Measurements from ENCODE around the gene NUP188.

NUP188 gene, protein sequence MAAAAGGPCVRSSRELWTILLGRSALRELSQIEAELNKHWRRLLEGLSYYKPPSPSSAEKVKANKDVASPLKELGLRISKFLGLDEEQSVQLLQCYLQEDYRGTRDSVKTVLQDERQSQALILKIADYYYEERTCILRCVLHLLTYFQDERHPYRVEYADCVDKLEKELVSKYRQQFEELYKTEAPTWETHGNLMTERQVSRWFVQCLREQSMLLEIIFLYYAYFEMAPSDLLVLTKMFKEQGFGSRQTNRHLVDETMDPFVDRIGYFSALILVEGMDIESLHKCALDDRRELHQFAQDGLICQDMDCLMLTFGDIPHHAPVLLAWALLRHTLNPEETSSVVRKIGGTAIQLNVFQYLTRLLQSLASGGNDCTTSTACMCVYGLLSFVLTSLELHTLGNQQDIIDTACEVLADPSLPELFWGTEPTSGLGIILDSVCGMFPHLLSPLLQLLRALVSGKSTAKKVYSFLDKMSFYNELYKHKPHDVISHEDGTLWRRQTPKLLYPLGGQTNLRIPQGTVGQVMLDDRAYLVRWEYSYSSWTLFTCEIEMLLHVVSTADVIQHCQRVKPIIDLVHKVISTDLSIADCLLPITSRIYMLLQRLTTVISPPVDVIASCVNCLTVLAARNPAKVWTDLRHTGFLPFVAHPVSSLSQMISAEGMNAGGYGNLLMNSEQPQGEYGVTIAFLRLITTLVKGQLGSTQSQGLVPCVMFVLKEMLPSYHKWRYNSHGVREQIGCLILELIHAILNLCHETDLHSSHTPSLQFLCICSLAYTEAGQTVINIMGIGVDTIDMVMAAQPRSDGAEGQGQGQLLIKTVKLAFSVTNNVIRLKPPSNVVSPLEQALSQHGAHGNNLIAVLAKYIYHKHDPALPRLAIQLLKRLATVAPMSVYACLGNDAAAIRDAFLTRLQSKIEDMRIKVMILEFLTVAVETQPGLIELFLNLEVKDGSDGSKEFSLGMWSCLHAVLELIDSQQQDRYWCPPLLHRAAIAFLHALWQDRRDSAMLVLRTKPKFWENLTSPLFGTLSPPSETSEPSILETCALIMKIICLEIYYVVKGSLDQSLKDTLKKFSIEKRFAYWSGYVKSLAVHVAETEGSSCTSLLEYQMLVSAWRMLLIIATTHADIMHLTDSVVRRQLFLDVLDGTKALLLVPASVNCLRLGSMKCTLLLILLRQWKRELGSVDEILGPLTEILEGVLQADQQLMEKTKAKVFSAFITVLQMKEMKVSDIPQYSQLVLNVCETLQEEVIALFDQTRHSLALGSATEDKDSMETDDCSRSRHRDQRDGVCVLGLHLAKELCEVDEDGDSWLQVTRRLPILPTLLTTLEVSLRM (N-terminal part only)

GRCh38 chr9:128947527-128948301, at the start of gene NUP188, which contains the start of gene DOLK:
NUP188 (plus strand) TSS chr9:128947699; CDS start chr9:128947720, 21 bp downstream.
DOLK (minus strand) TSS chr9:128947603; CDS start chr9:128947303, 300 bp downstream.
- peak; percentile 98 for DNase-seq (ENCODE audit: low read depth)
- Histone ChIP-seq H3K4me3 (ENCODE audit: low read length) (peak within 1 kb of the TSS; percentile 90), H3K27me3 (replicated peaks; ENCODE audit: control insufficient read depth, insufficient read depth, low read length) (no peaks in the 10 kb centered on the region), H3K9me3 (ENCODE audit: control insufficient read depth, low read length) (no peaks in the 10 kb centered on the region), H3K36me3 (ENCODE audit: control insufficient read depth, insufficient read depth, low read length, severe bottlenecking) (peaks cover 14% of the 10 kb centered on the region), H3K9ac (ENCODE audit: low read length) (peak within 1 kb of the TSS; percentile 93), H3K4me1 (ENCODE audit: control insufficient read depth, insufficient read depth, low read length) (peaks cover 34% of the 10 kb centered on the region)

DNA sequence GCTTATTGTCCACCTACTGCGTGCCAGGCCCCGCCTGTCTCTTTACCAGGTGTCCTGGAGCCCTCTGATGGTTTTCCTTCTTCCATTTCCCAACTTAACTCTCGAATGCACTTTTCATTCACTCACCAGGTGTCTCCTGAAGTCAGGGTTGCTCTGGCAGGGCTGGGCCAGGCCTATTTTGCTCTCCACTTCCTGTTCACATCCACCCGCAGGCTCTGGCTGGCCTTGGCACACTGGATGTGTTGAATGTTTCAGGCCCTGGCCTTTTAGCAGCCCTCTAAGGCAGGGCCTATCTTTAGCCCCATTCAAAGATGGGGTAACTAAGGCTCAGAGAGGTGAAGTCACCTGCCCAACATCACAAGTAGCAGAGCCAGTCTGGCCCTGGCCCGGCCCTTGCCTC, 49.1 kb upstream of the NUP188 start:
- no peak overlapping the region for H3K9ac ChIP-seq (ENCODE audit: low read length)
- H3K27me3 ChIP-seq (replicated peaks; ENCODE audit: control insufficient read depth, insufficient read depth, low read length): no peaks in the 10 kb centered on the region
- no peak overlapping the region for H3K4me3 ChIP-seq (ENCODE audit: low read length)
- H3K4me1 ChIP-seq (ENCODE audit: control insufficient read depth, insufficient read depth, low read length): peaks cover 1% of the 10 kb centered on the region
- no peak for DNase-seq (ENCODE audit: low read depth)
- peaks cover 35% of the 10 kb centered on the region for H3K36me3 ChIP-seq (ENCODE audit: control insufficient read depth, insufficient read depth, low read length, severe bottlenecking)
- H3K9me3 ChIP-seq (ENCODE audit: control insufficient read depth, low read length): no peaks in the 10 kb centered on the region

DNA sequence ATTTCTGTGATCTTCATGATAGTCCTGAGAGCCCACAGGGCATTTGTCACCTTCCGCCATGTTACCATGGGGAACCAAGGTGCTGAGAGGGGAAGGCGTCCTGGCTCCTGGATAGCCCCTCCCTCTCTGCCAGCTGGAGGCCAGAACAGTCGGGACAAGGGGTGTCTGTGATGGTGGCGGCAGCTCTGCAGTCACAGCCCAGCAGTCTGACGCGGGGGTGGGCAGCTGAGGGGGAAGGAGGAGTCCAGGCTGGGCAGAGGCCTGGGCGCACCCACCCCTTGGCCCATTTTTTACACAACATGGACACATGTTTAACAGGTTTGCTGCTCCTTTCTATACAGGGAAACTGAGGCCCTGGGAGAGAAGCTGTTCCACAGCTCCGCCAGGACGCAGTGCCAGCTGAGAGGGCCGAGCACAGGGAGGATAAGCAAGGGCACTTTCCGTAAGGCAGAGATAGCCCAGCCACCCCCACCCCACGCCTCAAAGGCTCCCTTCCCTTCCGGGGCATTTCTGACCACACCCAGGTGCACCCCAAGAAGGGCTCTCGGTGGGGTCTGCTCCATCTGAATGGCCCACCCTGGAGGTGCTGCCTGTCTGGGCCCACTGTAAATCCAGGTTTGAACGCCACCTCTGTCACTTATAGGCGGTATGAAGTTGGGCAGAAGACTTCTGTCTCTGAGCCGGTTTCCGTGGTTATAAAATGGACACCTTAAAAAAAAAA, 48.5 kb upstream of the NUP188 start:
- Histone ChIP-seq H3K4me1 (ENCODE audit: control insufficient read depth, insufficient read depth, low read length) (peaks cover 2% of the 10 kb centered on the region), H3K9ac (ENCODE audit: low read length) (no peak overlapping the region), H3K27me3 (replicated peaks; ENCODE audit: control insufficient read depth, insufficient read depth, low read length) (no peaks in the 10 kb centered on the region), H3K4me3 (ENCODE audit: low read length) (no peak overlapping the region), H3K36me3 (ENCODE audit: control insufficient read depth, insufficient read depth, low read length, severe bottlenecking) (peaks cover 35% of the 10 kb centered on the region), H3K9me3 (ENCODE audit: control insufficient read depth, low read length) (no peaks in the 10 kb centered on the region)
- DNase-seq (ENCODE audit: low read depth): no peak

DNA sequence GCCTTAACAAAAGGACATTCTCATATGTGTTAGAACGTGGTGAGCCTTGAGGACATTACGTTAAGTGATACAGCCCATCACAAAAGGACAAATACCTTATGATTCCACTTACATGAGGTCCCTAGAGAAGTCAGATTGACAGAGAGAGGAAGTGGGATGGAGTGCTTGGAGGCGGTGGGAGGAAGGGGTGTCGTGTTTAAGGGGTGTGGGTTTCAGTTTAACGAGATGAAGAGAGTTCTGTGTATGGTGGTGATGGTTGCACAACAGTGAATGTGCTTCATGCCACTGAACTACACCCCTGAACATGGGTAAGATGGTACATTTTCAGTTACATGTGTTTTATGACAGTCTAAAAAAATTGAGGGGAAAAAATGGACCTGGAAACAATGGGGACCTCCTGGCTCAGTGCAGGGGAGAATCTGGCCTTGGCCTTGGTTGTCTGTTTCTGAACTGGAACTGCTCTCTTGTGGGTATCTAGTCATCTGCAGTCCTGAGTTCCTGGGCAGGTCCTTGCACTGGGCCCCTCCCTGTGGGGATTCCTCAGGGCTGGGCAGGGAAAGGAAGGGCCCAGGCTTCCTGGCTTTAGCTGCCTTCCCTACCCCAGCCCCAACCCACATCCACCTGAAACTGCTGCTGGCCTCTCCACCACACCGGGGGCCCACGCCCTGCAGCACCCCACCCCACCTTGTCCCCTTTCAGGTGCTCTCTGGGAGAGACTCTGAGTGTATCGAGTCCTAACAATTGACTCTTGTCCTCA, 47.8 kb upstream of the NUP188 start:
- H3K27me3 ChIP-seq (replicated peaks; ENCODE audit: control insufficient read depth, insufficient read depth, low read length): no peaks in the 10 kb centered on the region
- H3K9ac ChIP-seq (ENCODE audit: low read length): no peak overlapping the region
- no peaks in the 10 kb centered on the region for H3K9me3 ChIP-seq (ENCODE audit: control insufficient read depth, low read length)
- no peak overlapping the region for H3K4me3 ChIP-seq (ENCODE audit: low read length)
- H3K4me1 ChIP-seq (ENCODE audit: control insufficient read depth, insufficient read depth, low read length): peaks cover 4% of the 10 kb centered on the region
- H3K36me3 ChIP-seq (ENCODE audit: control insufficient read depth, insufficient read depth, low read length, severe bottlenecking): peaks cover 35% of the 10 kb centered on the region
- DNase-seq (ENCODE audit: low read depth): peak; percentile 21

- Histone ChIP-seq H3K27me3 (replicated peaks; ENCODE audit: control insufficient read depth, insufficient read depth, low read length) (no peaks in the 10 kb centered on the region), H3K4me1 (ENCODE audit: control insufficient read depth, insufficient read depth, low read length) (peaks cover 7% of the 10 kb centered on the region), H3K4me3 (ENCODE audit: low read length) (no peak overlapping the region), H3K36me3 (ENCODE audit: control insufficient read depth, insufficient read depth, low read length, severe bottlenecking) (peaks cover 23% of the 10 kb centered on the region), H3K9me3 (ENCODE audit: control insufficient read depth, low read length) (no peaks in the 10 kb centered on the region), H3K9ac (ENCODE audit: low read length) (no peak overlapping the region)
- no peak for DNase-seq (ENCODE audit: low read depth)
Measured at GRCh38 chr9:128901379-128901778, 46.1 kb upstream of the NUP188 start.

DNA sequence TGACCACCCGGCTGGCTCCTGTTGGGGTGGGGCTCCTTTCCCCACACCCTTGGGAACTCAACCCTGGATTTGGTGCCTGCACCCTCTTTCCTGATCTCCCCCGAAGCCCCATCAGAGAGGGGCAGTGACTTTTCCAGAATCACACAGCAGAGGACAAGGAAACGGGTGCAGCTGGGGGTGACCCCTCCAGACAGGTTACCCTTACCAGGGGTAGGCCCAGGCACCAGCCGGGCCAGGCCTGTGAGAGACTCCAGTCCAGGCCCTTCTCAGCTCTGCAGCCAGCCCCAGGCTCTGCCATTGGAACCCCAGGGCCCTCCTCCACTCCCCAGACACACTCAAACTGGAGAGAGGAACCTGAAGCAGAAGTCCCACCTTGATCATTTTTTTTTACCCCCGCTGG, 45.7 kb upstream of the NUP188 start:
- peaks cover 22% of the 10 kb centered on the region for H3K36me3 ChIP-seq (ENCODE audit: control insufficient read depth, insufficient read depth, low read length, severe bottlenecking)
- no peaks in the 10 kb centered on the region for H3K9me3 ChIP-seq (ENCODE audit: control insufficient read depth, low read length)

DNA sequence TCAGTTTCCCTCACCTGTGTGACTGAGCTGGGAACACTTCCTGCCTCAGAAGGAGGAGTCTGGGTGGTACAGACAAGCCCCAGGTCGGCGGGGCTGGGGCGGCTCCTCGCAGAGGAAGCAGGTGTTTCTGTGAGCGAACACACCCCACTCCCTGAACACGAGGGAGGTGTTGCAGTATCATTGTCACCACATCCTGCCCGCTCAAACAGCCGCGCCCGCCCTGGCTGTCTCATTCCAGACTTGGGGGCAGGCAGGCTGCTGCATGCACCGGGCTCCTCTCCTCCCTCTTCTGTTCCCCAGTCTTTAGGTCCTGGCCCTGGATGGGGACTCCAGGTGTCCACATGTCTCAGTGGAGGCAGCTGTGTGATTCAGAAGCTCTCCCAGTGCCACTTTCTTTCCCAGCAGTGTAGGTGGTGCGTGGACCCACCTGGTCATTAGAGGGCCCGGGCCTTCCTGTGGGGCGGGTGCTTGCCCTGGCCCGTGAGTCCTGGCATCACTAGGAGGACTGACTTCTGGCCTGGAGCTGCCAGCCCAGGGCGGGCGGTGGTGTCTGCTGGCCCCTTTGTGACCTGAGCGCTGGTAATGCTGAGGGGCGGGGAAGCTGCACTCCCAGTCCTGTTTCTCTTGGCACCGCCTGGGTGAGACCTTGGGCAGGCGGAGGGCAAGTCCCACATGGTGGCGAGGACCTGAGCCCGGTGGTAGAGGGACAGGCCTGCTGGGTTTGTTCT, 45.0 kb upstream of the NUP188 start:
- Histone ChIP-seq H3K4me3 (ENCODE audit: low read length) (no peak overlapping the region), H3K27me3 (replicated peaks; ENCODE audit: control insufficient read depth, insufficient read depth, low read length) (no peaks in the 10 kb centered on the region), H3K9me3 (ENCODE audit: control insufficient read depth, low read length) (no peaks in the 10 kb centered on the region), H3K36me3 (ENCODE audit: control insufficient read depth, insufficient read depth, low read length, severe bottlenecking) (peaks cover 23% of the 10 kb centered on the region), H3K4me1 (ENCODE audit: control insufficient read depth, insufficient read depth, low read length) (peaks cover 7% of the 10 kb centered on the region), H3K9ac (ENCODE audit: low read length) (no peak overlapping the region)
- DNase-seq (ENCODE audit: low read depth): no peak

More for the DNA sequence above, 45.7 kb upstream of the NUP188 start:
- H3K4me3 ChIP-seq (ENCODE audit: low read length): no peak overlapping the region
- H3K27me3 ChIP-seq (replicated peaks; ENCODE audit: control insufficient read depth, insufficient read depth, low read length): no peaks in the 10 kb centered on the region
- DNase-seq (ENCODE audit: low read depth): no peak
- no peak overlapping the region for H3K9ac ChIP-seq (ENCODE audit: low read length)
- H3K4me1 ChIP-seq (ENCODE audit: control insufficient read depth, insufficient read depth, low read length): peaks cover 7% of the 10 kb centered on the region

DNA sequence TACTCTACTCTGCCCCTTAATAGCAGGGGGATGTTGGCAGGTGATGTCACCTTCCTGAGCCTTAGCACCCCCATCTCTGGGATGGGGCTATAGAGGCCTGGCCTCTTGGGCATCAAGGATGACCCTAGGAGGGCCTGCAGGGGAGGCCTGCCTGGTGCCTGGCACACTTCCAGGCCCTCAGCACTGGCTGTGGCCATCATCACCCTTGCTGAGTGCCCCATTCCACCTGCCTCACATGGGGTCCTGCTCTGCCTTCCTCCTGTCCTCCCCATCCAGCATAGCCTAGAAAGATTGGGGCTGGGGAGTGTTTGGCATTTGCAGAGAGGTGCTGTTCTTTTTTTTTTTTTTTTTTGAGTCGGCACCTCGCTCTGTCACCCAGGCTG, 44.4 kb upstream of the NUP188 start:
- Histone ChIP-seq H3K9me3 (ENCODE audit: control insufficient read depth, low read length) (no peaks in the 10 kb centered on the region), H3K4me3 (ENCODE audit: low read length) (no peak overlapping the region), H3K9ac (ENCODE audit: low read length) (no peak overlapping the region), H3K27me3 (replicated peaks; ENCODE audit: control insufficient read depth, insufficient read depth, low read length) (no peaks in the 10 kb centered on the region), H3K4me1 (ENCODE audit: control insufficient read depth, insufficient read depth, low read length) (peaks cover 7% of the 10 kb centered on the region), H3K36me3 (ENCODE audit: control insufficient read depth, insufficient read depth, low read length, severe bottlenecking) (peaks cover 28% of the 10 kb centered on the region)
- DNase-seq (ENCODE audit: low read depth): no peak
